Measurements from ENCODE around the gene ZNF827. TPM values are rescaled to one million over a fixed set of nuclear protein-coding genes. Genes with fewer than 3 reads are reported as not detected.
A peak's percentile ranks its signal among the peaks of the same experiment; 100 is the strongest.

ZNF827 gene
- total and polyA plus RNA-seq, 4 experiments from 2014 or later: 1.4 to 27.3 (median 14.0) TPM

DNA sequence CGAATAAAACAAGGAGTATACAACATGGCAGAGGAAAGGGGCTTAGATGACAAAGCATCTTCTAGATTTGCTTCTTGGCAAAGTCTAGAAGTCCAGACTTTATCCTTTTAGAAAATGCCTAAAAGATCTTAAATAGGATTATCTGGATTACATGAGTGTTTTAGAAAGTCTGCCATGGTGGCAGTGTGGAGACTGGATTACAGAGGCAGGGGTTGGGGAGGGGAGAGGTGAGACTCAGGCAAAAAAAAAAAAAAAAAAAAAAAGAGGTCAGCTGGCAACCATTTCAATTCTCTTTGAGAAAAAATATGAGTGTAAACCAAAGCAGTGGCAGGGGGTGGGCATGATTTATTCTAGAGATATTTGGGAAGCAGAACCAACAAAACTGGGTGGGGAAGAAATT is 17.4 kb downstream of the ZNF827 start:
- no peak for DNase-seq
- H3K36me3 ChIP-seq (ENCODE audit: insufficient read depth, low read length): no peaks in the 10 kb centered on the region
- Mint-ChIP-seq H3K4me1 (peaks cover 5 to 33% (median 14%) of the 10 kb centered on the region in 4 donors), H3K36me3 (peaks cover 0 to 18% of the 10 kb centered on the region in 2 donors), H3K27ac (peak overlapping the region in 3 of 7 donors; percentile 24 to 57 (median 39)), H3K9me3 (peaks cover 0 to 10% (median 0%) of the 10 kb centered on the region in 8 donors), H3K27me3 (no peaks in the 10 kb centered on the region), H3K4me3 (no peak overlapping the region)
- H3K4me1 ChIP-seq (ENCODE audit: insufficient read depth, low read length): no peaks in the 10 kb centered on the region
- no peak overlapping the region for H3K4me3 ChIP-seq (ENCODE audit: low read length in 2 of 2)
- CTCF ChIA-PET (ENCODE audit: partially characterized antibody): no interaction called here
- no peaks in the 10 kb centered on the region for H3K9me3 ChIP-seq (ENCODE audit: control insufficient read depth in 1 of 2, low read length in 2 of 2)
- POLR2A ChIA-PET (ENCODE audit: partially characterized antibody): no interaction called here
- intact Hi-C loops (cut with micrococcal nuclease): no loop called here
- H3K27ac ChIP-seq (ENCODE audit: low read depth, low read length): no peak overlapping the region
- H3K27me3 ChIP-seq (ENCODE audit: insufficient read depth, low read length): no peaks in the 10 kb centered on the region

DNA sequence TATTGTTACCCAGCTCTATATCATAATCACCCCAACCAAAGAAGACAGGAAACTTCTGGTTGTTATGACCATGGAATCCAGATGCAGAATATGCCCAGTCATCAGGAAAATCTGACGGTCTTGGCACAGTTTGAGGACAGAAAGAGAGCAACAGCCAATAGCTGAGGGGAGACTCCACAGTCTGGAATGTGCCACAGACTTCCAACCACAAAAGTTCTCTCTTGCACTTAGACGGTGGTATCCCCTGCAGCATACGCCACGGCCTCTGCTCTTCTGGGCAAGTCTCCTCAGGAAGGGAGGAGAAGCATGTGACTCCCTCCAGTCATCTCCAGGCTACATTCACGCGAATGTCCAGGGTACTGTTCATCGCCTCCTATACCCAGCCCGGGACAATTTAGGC is 18.4 kb downstream of the ZNF827 start:
- DNase-seq: no peak
- ChIA-PET CTCF (ENCODE audit: partially characterized antibody) (interaction anchor here (0.6 to 1.9 kb wide), 2 partner anchors 11 to 63 kb away, joined by 4 to 7 read pairs; no protein-coding TSS in a partner anchor), POLR2A (ENCODE audit: partially characterized antibody) (interaction anchor here (0.7 kb wide), 1 partner anchor 11 kb away, joined by 3 read pairs; no protein-coding TSS in a partner anchor)
- intact Hi-C loops (cut with micrococcal nuclease): no loop called here
- Histone ChIP-seq H3K36me3 (ENCODE audit: insufficient read depth, low read length) (no peaks in the 10 kb centered on the region), H3K27ac (ENCODE audit: low read depth, low read length) (no peak overlapping the region), H3K4me1 (ENCODE audit: insufficient read depth, low read length) (no peaks in the 10 kb centered on the region), H3K27me3 (ENCODE audit: insufficient read depth, low read length) (no peaks in the 10 kb centered on the region), H3K4me3 (ENCODE audit: low read length in 2 of 2) (no peak overlapping the region), H3K9me3 (ENCODE audit: control insufficient read depth in 1 of 2, low read length in 2 of 2) (no peaks in the 10 kb centered on the region)
- Mint-ChIP-seq H3K36me3 (peaks cover 0 to 12% of the 10 kb centered on the region in 2 donors), H3K9me3 (peaks cover 0 to 5% (median 1%) of the 10 kb centered on the region in 8 donors), H3K4me1 (peaks cover 9 to 37% (median 15%) of the 10 kb centered on the region in 4 donors), H3K27ac (no peak overlapping the region), H3K27me3 (no peaks in the 10 kb centered on the region), H3K4me3 (no peak overlapping the region)

DNA sequence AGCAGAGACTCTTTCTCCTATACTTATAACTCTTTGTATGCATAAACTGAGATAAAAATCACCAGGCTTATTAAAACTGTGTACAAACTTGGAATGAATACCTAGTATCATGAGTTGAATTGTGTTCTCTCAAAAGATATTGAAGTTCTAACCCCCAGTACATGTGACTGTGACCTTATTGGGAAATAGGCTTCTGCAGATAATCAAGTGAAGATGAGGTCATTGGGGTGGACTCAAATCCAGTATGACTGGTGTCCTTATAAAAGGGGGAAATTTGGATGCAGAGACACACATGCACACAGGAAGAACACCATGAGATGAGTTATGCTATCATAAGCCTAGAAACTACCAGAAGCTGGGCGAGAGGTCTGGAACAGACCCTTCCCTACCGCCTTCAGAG is 26.2 kb downstream of the ZNF827 start:
- no peaks in the 10 kb centered on the region for H3K4me1 ChIP-seq (ENCODE audit: insufficient read depth, low read length)
- H3K27ac ChIP-seq (ENCODE audit: low read depth, low read length): no peak overlapping the region
- intact Hi-C loops (cut with micrococcal nuclease): no loop called here
- H3K27ac Mint-ChIP-seq: no peak overlapping the region
- H3K4me3 Mint-ChIP-seq: no peak overlapping the region
- peaks cover 10 to 43% (median 21%) of the 10 kb centered on the region in 4 donors for H3K4me1 Mint-ChIP-seq
- CTCF ChIA-PET (ENCODE audit: partially characterized antibody): no interaction called here
- H3K9me3 Mint-ChIP-seq: peaks cover 0 to 3% (median 0%) of the 10 kb centered on the region in 8 donors
- POLR2A ChIA-PET (ENCODE audit: partially characterized antibody): no interaction called here
- no peaks in the 10 kb centered on the region for H3K27me3 Mint-ChIP-seq
- peaks cover 0 to 9% of the 10 kb centered on the region in 2 donors for H3K36me3 Mint-ChIP-seq
- H3K4me3 ChIP-seq (ENCODE audit: low read length in 2 of 2): no peak overlapping the region
- H3K36me3 ChIP-seq (ENCODE audit: insufficient read depth, low read length): no peaks in the 10 kb centered on the region
- no peak for DNase-seq
- no peaks in the 10 kb centered on the region for H3K27me3 ChIP-seq (ENCODE audit: insufficient read depth, low read length)
- no peaks in the 10 kb centered on the region for H3K9me3 ChIP-seq (ENCODE audit: control insufficient read depth in 1 of 2, low read length in 2 of 2)

DNA sequence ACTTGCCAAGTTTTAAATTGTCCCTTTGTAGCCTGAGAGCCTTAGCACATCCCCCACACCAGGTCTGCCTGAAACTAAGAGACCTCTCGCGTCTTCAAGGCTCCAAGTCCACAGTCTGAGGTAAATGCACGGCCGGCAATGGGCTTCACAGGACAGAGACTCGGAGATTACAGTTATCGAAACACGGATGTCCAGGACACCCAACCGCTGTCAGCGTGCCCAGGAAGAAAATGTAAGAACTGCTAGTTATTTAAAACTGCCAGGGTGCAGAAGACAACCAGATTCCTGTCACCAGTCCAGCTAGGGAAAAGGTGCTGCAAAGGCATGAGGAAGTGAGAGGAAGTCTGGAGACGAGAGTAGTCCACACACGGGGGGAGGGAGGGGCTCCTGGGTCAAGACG is 28.9 kb downstream of the ZNF827 start:
- Mint-ChIP-seq H3K4me1 (peaks cover 12 to 26% (median 18%) of the 10 kb centered on the region in 4 donors), H3K27ac (no peak overlapping the region), H3K27me3 (no peaks in the 10 kb centered on the region), H3K9me3 (no peaks in the 10 kb centered on the region), H3K4me3 (no peak overlapping the region), H3K36me3 (peaks cover 0 to 8% of the 10 kb centered on the region in 2 donors)
- DNase-seq: no peak
- Histone ChIP-seq H3K4me1 (ENCODE audit: insufficient read depth, low read length) (no peaks in the 10 kb centered on the region), H3K27me3 (ENCODE audit: insufficient read depth, low read length) (no peaks in the 10 kb centered on the region), H3K36me3 (ENCODE audit: insufficient read depth, low read length) (no peaks in the 10 kb centered on the region), H3K27ac (ENCODE audit: low read depth, low read length) (no peak overlapping the region), H3K9me3 (ENCODE audit: control insufficient read depth in 1 of 2, low read length in 2 of 2) (no peaks in the 10 kb centered on the region), H3K4me3 (ENCODE audit: low read length in 2 of 2) (no peak overlapping the region)
- intact Hi-C loops (cut with micrococcal nuclease): no loop called here
- POLR2A ChIA-PET (ENCODE audit: partially characterized antibody): no interaction called here
- CTCF ChIA-PET (ENCODE audit: partially characterized antibody): no interaction called here

DNA sequence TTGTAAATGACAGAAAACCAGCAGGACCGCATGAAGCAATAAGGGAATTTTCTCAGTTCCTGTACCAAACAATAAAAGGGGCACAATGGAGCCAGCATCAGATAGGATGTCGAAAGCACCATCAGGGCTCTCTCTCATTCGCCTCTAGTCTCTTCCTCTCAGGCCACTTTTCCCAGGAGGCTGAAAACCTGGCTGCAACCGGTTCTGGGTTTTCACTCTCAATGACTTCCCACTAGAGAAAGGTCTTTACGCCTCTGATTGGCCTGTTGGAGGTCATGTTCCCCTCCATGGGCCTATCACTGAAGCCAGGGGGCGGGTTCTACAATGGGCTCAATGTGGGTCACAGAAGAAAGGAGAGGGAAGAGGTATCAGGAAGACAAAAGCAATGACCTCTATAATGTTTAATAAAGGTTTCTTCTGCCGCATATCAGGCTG is 29.3 kb downstream of the ZNF827 start:
- no peaks in the 10 kb centered on the region for H3K9me3 ChIP-seq (ENCODE audit: control insufficient read depth in 1 of 2, low read length in 2 of 2)
- H3K4me3 Mint-ChIP-seq: no peak overlapping the region
- CTCF ChIA-PET (ENCODE audit: partially characterized antibody): no interaction called here
- H3K27me3 Mint-ChIP-seq: no peaks in the 10 kb centered on the region
- no peaks in the 10 kb centered on the region for H3K27me3 ChIP-seq (ENCODE audit: insufficient read depth, low read length)
- H3K9me3 Mint-ChIP-seq: no peaks in the 10 kb centered on the region
- H3K4me3 ChIP-seq (ENCODE audit: low read length in 2 of 2): no peak overlapping the region
- H3K36me3 ChIP-seq (ENCODE audit: insufficient read depth, low read length): no peaks in the 10 kb centered on the region
- POLR2A ChIA-PET (ENCODE audit: partially characterized antibody): no interaction called here
- no peak for DNase-seq
- no peaks in the 10 kb centered on the region for H3K4me1 ChIP-seq (ENCODE audit: insufficient read depth, low read length)
- intact Hi-C loops (cut with micrococcal nuclease): no loop called here
- H3K4me1 Mint-ChIP-seq: peaks cover 12 to 31% (median 21%) of the 10 kb centered on the region in 4 donors
- H3K27ac ChIP-seq (ENCODE audit: low read depth, low read length): no peak overlapping the region
- H3K27ac Mint-ChIP-seq: no peak overlapping the region
- H3K36me3 Mint-ChIP-seq: peaks cover 0 to 12% of the 10 kb centered on the region in 2 donors

DNA sequence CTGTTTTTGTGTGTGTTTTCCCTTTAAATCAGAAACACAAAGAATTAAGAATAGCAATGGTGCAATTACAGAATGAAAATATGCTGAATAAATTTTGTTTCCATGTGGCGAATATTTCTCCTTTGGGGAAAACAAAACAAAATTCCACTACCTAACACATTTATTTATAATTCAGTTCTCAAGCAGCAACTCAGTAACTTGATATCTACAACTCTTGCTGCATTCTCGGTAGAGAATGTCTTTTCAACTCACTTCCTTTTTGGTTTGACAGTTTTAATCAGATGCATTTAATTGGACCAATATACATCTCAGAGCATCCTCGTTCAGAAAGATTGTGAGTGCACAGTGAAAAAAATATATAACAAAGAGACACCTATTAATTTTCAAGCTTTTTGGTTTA is 30.8 kb downstream of the ZNF827 start:
- no peak overlapping the region for H3K4me3 Mint-ChIP-seq
- intact Hi-C loops (cut with micrococcal nuclease): no loop called here
- no peaks in the 10 kb centered on the region for H3K9me3 ChIP-seq (ENCODE audit: control insufficient read depth in 1 of 2, low read length in 2 of 2)
- no peaks in the 10 kb centered on the region for H3K36me3 ChIP-seq (ENCODE audit: insufficient read depth, low read length)
- ChIA-PET CTCF (ENCODE audit: partially characterized antibody) (no interaction called here), POLR2A (ENCODE audit: partially characterized antibody) (no interaction called here)
- no peak overlapping the region for H3K4me3 ChIP-seq (ENCODE audit: low read length in 2 of 2)
- H3K27ac Mint-ChIP-seq: no peak overlapping the region
- no peaks in the 10 kb centered on the region for H3K27me3 Mint-ChIP-seq
- H3K27me3 ChIP-seq (ENCODE audit: insufficient read depth, low read length): no peaks in the 10 kb centered on the region
- H3K36me3 Mint-ChIP-seq: peaks cover 11 to 23% of the 10 kb centered on the region in 2 donors
- no peak overlapping the region for H3K27ac ChIP-seq (ENCODE audit: low read depth, low read length)
- no peak for DNase-seq
- H3K4me1 Mint-ChIP-seq: peaks cover 12 to 29% (median 23%) of the 10 kb centered on the region in 4 donors
- no peaks in the 10 kb centered on the region for H3K4me1 ChIP-seq (ENCODE audit: insufficient read depth, low read length)
- no peaks in the 10 kb centered on the region for H3K9me3 Mint-ChIP-seq

DNA sequence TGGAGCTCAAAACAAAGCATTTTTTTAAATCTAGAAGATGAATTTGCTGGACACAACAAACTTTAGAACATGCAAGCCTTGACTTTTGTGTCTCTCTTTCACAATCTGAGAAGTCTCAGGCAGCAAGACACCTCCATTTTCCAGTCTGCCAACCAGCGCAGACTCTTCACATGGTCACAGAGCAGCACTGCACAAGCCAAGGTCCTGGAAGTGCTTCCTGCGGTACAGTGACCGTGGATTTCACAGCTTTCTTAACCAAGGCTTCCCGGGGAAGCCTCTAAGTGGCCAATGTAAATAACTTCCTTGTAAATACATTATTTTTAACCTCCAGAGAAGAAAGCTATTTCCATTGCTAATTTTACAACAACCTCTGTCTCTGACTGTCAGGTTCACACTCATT is 31.2 kb downstream of the ZNF827 start:
- no peaks in the 10 kb centered on the region for H3K9me3 ChIP-seq (ENCODE audit: control insufficient read depth in 1 of 2, low read length in 2 of 2)
- intact Hi-C loops (cut with micrococcal nuclease): no loop called here
- H3K4me3 ChIP-seq (ENCODE audit: low read length in 2 of 2): no peak overlapping the region
- H3K36me3 ChIP-seq (ENCODE audit: insufficient read depth, low read length): no peaks in the 10 kb centered on the region
- Mint-ChIP-seq H3K27ac (no peak overlapping the region), H3K9me3 (no peaks in the 10 kb centered on the region), H3K27me3 (no peaks in the 10 kb centered on the region), H3K4me1 (peaks cover 12 to 29% (median 23%) of the 10 kb centered on the region in 4 donors), H3K4me3 (no peak overlapping the region), H3K36me3 (peaks cover 11 to 27% of the 10 kb centered on the region in 2 donors)
- ChIA-PET POLR2A (ENCODE audit: partially characterized antibody) (no interaction called here), CTCF (ENCODE audit: partially characterized antibody) (no interaction called here)
- no peak overlapping the region for H3K27ac ChIP-seq (ENCODE audit: low read depth, low read length)
- DNase-seq: no peak
- no peaks in the 10 kb centered on the region for H3K27me3 ChIP-seq (ENCODE audit: insufficient read depth, low read length)
- H3K4me1 ChIP-seq (ENCODE audit: insufficient read depth, low read length): no peaks in the 10 kb centered on the region

Data from CD4-positive, alpha-beta memory T cell (primary cell).